HG02840 (cell line): ENCODE results near the gene THEMIS.
"Not testable (repeated sequence)": the region's sequence is repeated elsewhere in the genome, so short reads cannot be mapped to it uniquely, and the experiment has no call there.

Experiments used
- ATAC-seq: cut with Tn5 transposase; IDR thresholded peaks from one replicate; pipeline ENCODE4 v1.9.1; 2021; ENCODE audit warnings: mild to moderate bottlenecking, moderate library complexity, moderate number of reproducible peaks; ENCODE audit not compliant: unreplicated experiment, low FRiP score

Gene THEMIS

DNA sequence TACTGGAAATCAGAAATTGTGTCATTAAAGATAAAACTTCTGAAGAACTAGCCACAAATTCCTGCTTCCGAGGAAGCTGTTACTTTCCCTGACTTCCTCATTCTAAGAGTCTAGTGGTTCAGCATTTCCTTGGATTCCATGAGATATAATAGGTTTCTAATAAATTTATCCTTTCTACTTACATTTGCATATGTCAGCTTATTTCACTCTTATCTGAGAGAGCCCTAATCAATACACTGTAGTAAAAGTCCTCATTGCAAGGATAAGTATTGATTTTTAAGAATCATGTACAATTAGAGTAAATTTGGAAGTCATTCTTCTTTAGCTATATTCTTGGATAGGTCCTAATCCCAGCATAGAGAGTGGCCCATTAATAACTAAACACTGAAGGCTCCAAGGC lies 16.9 kb upstream of the THEMIS start:
- no peak for ATAC-seq

DNA sequence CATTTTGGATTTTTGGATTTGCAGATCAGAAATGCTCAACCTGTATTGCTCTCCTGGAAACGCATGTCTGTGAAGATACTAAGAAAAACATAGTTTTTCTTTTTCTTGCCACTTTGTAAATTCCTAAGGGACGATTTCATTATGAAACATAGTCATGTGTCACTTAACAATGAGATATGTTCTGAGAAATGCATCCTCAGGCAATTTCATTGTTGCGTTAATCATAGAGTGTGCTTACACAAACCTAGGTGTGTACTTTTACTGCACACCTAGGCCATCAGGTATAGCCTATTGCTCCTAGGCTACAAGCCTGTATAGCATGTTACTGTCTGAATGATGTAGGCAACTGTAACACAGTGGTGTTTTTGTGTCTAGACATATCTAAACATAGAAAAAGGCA lies 13.4 kb upstream of the THEMIS start:
- ATAC-seq = no peak

DNA sequence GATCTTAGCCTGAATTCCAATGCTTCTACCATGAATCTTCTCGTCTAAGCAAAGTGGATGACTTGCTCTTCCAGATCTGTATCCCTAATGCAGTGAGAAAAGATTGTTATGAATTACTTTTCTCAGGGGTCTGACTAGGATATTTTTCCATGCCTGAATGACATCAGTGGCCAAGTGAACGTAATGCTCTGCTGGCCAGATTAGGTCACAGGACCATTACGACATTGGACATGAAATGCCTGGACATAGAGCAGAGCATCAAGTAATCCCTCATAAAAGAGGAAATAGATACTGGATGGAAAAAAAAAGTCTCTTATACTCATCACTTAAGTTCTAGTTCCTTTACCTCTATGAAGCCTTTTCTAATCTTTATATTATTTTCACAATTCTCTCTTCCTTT lies 12.1 kb upstream of the THEMIS start:
- no peak for ATAC-seq

DNA sequence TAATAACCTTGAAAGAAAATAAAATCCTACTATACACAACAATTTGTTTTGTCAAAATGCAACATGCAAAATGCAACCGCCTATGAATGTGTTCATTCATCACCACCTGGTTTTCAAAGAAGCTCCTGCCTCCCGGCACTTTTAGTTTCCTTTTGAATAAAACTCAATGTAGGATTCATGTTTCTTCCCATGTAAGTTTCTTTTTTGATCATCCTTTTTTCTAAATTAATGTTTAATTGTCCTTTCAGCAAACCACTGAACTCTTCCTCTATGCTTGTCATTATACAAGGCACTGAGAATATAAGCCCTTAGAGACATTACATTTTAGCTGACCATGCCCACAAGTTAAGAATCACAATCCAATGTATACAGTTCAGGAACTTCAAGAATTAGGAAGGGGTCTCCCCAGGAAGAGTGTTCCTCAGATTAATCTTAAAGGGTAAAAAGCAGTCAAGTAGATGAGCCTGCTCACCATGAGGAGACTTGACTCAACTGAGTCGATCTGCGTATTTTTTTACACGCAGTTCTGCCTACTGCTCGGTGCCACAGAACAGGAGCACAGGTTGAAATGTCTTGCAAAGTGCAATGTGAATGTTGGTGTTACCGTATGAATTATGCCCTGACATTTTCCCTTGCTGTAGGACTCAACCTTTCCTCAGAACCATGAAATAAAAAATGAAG lies 7.2 kb upstream of the THEMIS start:
- peak; percentile 85 for ATAC-seq

DNA sequence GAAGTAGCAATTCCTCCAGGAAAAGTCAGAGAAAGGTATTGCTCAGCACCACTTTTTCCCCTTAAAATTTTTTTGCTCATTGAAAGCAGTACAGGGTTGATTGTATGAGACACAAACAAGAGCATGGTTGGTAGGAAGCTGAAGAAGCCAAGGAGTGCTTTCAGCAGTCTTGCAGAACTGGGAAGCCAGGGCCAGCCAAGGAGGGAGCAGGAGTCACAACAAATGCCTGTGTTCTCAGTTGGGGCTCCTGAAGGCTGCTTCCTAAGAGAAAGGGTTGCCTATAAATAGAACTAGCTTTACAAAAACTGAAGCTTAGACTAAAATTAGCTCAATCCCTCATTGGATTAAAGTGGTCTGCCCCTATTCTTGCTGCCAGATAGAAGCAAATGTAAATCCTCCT lies 3.3 kb upstream of the THEMIS start:
- ATAC-seq = no peak

DNA sequence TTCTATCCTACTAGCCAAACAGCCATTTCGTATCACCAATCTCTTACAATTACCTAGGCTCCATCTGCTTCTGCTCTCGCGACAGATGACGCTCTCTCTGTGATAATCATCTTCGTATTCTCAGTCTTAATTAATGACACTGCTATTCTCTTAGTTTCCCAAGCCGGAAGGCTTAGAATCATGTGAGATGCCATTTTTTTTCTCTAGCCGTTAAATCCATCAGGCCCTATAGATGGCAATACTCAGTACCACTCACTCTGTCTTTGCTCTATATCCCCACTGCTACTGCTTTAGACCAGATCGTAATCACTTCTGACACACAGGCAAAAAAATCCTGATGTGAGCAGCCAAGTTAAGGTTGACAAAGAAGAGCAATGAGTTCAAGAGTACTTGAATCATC lies 2.1 kb upstream of the THEMIS start:
- ATAC-seq = no peak

DNA sequence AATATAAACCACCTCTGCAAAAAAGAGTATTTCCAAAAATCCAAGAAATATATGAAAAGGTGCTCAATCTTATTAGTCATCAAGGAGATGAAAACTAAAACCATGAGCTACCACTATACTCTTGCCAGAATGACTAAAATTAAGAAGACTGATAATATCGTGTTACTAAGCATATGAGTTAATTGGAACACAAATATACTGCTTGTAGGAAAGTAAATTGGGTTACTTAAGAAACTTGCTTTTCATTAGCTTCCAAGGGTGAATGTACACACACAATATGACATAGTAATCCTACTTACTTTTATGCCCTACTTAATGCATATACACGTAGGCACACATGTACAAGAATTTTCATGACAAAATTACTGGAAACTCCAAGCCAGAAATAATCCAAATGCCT lies 3.4 kb downstream of the THEMIS start:
- ATAC-seq = no peak

DNA sequence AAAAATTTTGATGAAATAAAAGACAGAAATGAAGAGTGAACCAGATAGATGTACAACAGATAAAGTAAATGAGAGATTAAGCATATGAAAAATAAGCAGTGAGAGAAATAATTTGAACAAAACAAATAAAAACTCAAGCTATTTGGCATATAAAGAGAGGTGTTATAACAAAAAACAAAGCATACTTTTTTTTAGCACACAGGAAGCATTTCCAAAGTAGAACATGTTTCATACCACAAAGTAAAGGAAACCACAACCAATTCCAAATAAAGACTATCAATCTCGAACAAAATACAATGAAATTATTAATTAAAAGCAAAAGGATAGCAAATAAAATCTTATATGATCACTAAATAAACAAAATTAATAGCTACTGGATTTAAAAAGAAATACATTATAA lies 6.8 kb downstream of the THEMIS start:
- no peak for ATAC-seq

DNA sequence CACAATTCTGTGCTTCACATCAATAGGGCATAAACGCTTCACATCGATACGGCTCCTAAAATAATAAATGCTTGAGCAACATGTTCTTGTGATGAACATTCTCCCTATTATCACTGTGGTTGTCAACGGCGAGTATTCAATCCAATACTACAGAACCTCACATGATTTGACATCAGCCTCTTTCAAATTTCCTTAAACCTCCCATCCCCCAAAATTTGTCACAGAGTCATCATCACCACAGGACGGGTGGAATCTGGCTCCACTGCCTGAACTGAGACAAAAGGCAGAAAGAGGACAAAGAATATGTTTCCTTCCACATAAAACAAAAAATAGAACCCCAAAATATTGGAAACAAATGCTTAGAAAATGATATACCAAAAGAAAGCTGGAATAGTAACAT lies 7.3 kb downstream of the THEMIS start:
- no peak for ATAC-seq

DNA sequence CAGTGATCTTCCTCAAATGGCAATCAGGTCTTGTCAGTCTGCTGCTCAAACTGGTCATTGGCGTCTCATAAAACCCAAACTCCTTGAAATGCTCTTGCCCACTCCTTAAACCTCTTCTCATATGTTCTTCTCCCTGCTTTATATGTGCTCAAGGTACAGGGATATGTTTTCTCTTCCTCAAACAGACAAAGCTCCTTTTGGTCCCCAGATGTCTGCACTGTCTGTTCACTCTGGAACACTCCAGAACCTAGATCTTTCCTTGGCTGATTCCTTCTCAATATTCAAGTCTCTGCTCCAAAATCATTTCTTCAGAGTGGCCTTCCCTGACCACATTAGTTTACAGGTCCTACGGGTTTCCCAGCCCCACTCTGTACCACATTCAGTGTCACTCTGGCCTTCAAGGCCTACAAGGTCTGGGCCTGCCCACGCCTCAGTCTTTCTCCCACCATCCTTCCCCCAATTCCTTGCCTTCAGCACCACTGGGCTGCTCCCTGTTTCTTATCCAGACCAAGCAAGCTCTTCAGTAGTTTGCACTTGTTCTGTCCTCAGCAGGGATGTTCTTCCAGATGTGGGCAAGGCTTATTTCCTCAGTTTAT lies 9.0 kb downstream of the THEMIS start:
- ATAC-seq = no peak

DNA sequence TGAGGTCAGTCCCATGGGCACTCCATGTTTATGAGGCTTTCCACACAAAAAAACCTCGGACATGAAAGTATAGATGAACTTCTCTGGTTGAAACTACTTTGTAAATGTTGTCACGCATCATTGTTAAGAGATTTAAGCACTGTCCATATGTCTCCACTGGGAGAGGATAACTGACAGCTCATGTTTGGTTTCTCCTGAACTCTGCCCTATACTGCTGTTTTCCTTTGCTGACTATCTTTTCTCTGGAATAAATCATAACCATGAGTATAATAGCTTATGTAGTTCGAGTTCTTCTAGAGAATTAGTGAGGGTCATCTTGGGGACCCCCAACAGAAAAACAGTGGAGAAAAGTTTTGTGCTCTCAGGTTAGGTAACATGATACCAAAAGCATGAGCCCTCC lies 14.3 kb downstream of the THEMIS start:
- ATAC-seq = no peak

DNA sequence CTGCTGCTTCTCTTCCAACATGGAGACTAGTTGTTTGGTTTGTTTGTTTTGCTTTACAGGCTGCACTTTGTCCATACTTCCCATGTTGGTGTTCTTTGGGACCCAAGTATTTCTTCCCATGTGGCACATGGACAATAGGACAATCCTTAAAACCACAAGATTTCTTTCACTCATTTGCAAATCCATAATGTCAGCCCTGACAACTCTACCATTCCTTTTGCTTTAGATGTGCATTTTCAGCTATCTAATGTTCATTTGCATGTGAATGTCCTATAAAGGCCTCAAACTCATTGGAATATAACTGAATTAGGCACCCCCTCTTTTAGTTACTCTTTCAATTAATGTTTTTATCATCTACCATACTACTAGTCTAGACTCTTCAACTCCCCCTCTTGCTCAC lies 16.7 kb downstream of the THEMIS start:
- ATAC-seq = no peak

DNA sequence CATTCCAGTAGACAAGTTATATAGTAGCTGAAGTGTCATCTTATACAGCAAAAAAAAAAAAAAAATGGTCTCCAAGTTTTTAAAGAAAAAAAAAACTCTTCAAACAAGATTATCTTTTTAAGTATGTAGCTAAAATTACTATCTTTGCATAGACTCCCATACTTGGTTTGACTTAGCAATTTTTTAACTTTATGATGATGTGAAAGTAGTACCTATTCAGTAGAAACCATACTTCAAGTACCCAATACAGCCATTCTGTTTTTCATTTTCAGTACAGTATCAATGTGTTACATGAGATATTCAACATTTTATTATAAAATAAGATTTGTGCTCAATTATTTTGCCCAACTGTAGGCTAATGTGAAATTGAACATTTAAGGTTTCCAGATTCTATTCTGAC lies 18.9 kb downstream of the THEMIS start:
- not testable (repeated sequence) for ATAC-seq

DNA sequence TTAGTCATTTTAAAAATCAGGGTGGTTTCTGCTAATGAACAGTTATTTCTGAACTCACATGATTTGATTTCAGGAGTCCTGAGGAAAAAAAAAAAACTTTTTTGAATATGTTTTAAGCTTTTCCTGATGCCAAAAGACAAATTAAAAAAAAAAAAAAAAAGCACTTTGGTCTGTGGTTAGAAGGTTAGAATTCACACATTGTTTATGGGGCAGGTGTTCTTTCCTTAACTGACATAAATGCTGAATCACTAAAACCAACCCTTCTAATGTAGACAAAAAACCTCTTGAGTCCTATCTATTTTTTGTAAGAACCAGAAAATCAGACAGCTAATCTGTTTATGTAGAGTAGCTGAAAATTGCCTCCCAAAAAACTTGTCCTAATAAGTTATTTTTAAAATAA lies 20.4 kb downstream of the THEMIS start:
- no peak for ATAC-seq

DNA sequence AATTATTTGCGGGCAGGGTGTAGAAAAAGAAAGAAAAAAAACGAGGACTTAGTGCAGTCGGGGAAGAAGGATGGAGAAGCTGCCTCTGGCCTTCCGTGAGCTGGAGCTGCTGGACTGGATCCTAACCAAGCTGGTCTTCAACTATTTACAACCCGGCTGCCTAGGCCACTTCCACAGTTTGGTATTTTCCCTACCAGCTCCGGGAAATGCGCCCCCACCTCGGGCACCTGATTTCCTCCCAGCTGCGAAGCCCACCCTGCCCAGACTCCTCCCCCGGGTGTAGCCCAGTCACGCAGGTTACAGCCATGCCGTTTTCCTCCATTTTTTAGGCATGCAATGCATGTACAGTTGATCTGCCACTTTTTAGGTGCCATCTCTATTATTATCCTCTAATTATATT lies 21.2 kb downstream of the THEMIS start:
- no peak for ATAC-seq

DNA sequence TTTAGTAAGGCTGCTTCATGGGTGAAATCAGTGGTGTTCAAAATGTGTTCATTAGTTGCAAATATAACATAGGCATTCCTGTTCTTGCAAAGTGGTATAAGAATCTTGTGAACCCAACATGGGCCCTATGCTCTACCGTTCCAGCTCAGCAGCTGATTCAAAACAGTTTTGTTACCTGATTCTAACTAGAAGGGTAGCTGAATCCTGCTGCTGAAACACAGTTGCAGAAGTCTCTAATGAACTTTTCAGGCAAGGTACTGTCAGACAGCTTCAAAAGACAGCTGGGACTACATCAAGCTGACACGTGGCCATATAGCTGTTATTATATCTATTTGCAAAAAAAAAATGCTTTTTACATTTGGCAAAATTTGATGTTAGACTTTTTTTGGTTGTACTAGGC lies 22.7 kb downstream of the THEMIS start:
- no peak for ATAC-seq

DNA sequence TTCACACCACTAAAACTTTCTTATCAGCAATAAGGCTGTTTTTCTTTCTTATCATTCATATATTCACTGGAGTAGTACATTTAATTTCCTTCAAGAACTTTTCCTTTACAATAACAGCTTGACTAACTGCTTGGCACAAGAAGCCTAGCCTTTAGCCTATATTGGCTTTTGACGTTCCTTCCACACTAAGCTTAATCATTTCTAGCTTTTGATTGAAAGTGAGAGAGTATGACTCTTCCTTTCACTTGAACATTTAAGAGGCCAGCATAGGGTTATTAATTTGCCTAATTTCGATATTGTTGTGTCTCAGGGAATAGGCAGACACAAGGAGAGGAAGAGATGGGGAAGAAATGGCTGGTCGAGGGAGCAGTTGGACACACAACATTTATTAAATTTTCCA lies 23.6 kb downstream of the THEMIS start:
- ATAC-seq = peak; percentile 51

DNA sequence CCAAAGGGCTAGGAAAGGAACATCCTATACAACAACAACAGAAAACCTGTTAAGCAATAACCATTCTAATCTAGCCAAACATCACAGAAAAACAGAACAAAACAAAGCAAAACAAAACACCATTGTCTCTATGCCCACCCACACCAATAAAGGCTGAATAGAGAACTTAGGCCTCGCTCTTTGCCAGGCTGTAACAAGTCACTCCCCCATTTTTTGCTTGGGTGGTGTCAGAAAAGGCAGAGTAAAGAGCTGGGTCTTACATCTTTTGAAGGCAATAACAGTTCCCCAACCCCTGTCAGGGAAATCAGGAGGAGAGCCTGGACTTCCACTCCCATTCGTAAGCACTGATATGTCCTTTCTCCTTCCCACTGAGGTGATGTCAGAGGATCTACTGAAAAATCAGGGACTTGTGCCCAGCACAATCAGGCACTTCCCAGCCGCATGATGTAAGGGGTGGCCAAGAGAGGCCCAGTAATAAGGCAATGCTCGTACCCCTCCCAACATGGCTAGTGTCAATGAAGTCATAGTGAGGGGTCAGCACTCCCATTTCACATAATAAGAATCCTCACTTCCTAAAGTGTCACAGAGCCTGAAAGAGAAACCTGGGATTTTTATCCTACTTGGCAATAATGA lies 31.0 kb downstream of the THEMIS start:
- no peak for ATAC-seq

DNA sequence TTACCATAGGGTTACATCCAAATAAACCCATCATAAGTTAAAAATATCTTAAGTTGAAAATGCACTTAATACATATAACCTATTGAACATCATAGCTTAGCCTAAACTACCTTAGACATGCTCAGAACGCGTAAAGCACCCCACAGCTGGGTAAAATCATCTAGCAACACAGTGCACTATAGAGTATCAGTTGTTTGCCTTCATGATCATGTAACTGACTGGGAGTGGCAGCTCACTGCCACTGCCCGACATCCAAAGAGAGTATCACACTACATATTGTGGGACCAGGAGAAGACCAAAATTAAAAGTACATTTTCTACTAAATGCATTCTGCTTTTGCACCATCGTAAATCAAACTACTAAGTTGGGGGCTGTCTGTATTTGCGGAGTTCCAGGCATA lies 31.7 kb downstream of the THEMIS start:
- ATAC-seq = no peak

DNA sequence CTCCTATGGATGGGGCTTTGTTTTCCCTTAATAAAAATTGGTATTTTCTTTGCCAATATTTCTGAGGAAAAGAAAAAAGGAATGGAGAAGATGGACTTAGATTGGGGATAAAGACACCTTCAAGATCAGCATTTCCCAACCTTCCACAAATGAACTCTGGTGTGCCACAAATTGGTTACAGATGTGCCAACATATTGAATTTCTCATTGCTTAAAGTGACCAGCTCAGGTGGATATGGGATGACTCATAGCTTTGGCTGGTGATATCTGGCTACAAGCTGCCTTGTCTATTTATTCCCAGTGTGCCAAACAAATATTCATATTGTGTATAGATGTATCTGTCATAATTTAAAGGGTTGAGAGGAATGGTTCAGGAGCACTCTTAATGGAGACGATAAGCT lies 32.5 kb downstream of the THEMIS start:
- no peak for ATAC-seq

DNA sequence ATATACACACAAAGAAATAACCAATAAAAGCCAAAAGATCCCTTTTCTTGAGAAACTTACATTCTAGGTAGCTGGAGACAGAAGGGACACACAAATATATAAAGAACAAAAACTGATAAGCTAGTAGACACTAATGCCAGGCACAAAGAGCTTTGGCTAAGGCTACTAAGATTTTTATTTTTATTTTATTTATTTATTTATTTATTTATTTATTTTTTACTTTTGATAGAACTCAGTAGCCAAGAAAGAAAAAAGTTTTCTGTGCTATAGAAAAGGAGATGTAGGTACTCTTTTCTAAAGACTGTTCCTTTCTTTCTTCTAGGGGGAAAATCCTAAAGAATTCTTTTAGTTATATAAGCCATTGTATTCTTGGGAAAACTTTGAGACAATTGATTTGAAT lies 34.1 kb downstream of the THEMIS start:
- no peak for ATAC-seq

DNA sequence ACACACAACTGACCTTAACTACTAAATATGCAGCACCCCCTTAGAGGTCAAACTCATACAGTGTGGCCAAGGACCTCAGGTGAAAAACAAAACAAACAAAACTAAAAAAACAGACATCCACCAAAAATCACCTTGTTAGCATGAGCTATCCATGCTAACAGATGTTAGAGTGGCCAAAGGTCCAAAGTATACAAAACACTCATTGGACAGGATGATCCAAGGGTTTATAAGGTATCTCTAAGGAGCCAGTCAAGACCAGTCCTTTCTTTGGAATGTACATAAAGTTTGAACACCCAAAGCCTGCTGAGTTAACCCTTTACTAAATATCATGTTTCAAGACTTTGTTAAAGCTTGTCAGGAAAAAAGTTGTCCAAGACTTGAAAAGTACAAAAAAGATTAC lies 35.8 kb downstream of the THEMIS start:
- no peak for ATAC-seq
